Vagina (tissue), 2 donors: ENCODE measurements around the gene MRNIP.

Source experiments
- POLR2A ChIP-seq, 2 donors: fragments of 450-650 bp; IDR thresholded peaks; one replicate each; pipeline ENCODE4 v1.6.1; 2017; ENCODE audit warnings: antibody characterized with exemption in 2 of 2, mild to moderate bottlenecking in 2 of 2, moderate library complexity in 2 of 2
- POLR2AphosphoS5 ChIP-seq, 2 donors: sonication (generic); formaldehyde crosslinking; IDR thresholded peaks; one replicate each; pipeline ENCODE4 v1.9.0; 2017; ENCODE audit warnings: antibody characterized with exemption in 2 of 2, mild to moderate bottlenecking in 2 of 2, low read depth in 1 of 2; ENCODE audit not compliant: insufficient read depth in 1 of 2
- TF ChIP-seq, protein P1 (sequence below), 3 experiments: fragments of 450-650 bp in 2 of 3; fragments of 200-600 bp in 1 of 3; sonication (generic) in 1 of 3; IDR thresholded peaks; one replicate each; pipeline ENCODE4 v1.5.1; 2017 to 2019; ENCODE audit warnings: antibody characterized with exemption in 3 of 3, mild to moderate bottlenecking in 2 of 3, moderate library complexity in 2 of 3

GRCh38 chr5:179900711-179901110, 42.1 kb upstream of the MRNIP start:
- TF ChIP-seq, protein P1, sequence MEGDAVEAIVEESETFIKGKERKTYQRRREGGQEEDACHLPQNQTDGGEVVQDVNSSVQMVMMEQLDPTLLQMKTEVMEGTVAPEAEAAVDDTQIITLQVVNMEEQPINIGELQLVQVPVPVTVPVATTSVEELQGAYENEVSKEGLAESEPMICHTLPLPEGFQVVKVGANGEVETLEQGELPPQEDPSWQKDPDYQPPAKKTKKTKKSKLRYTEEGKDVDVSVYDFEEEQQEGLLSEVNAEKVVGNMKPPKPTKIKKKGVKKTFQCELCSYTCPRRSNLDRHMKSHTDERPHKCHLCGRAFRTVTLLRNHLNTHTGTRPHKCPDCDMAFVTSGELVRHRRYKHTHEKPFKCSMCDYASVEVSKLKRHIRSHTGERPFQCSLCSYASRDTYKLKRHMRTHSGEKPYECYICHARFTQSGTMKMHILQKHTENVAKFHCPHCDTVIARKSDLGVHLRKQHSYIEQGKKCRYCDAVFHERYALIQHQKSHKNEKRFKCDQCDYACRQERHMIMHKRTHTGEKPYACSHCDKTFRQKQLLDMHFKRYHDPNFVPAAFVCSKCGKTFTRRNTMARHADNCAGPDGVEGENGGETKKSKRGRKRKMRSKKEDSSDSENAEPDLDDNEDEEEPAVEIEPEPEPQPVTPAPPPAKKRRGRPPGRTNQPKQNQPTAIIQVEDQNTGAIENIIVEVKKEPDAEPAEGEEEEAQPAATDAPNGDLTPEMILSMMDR (IDR thresholded peaks at IDR 0.05), result no peak
- no peak for TF ChIP-seq POLR2A (IDR thresholded peaks at IDR 0.05)
- no peak for TF ChIP-seq POLR2AphosphoS5 (IDR thresholded peaks at IDR 0.05; ENCODE audit: insufficient read depth in 1 of 2, low read depth in 1 of 2)
